A673 (cell line): Measurements from ENCODE around the gene MAGI1. TPM values are rescaled to one million over a fixed set of nuclear protein-coding genes. Genes with fewer than 3 reads are reported as not detected.

Experiments used
- BruUV-seq: library from RNA; stranded (reverse); fragments of 400-500 nt; replicated peaks from 2 replicates; lab custom pipeline; 2021; lab: Mats Ljungman, UMichigan
- CTCF ChIA-PET: fragments of 300-600 bp; sonication (Branson Sonifier 250); formaldehyde crosslinking; loops from one replicate; lab custom pipeline; 2022; ENCODE audit warnings: antibody characterized with exemption; lab: Charles Lee
- POLR2A ChIA-PET: fragments of 300-600 bp; sonication (Branson Sonifier 250); formaldehyde crosslinking; loops from one replicate; lab custom pipeline; 2022; ENCODE audit warnings: antibody characterized with exemption; ENCODE audit not compliant: low non-redundant PET; lab: Charles Lee
- DNase-seq: peaks from one replicate; pipeline ENCODE4 v3.0.0-alpha.2; 2015; ENCODE audit warnings: low spot score
- H3K27ac ChIP-seq: fragments of 200-600 bp; sonication (generic); 2 replicates; pipeline ENCODE4 v1.5.1; 2016; ENCODE audit warnings: mixed run types, low read depth, mild to moderate bottlenecking, mixed read lengths, antibody characterized with exemption, low read length; ENCODE audit not compliant: poor library complexity, severe bottlenecking
- H3K27me3 ChIP-seq: fragments of 200-600 bp; sonication (generic); replicated peaks from 2 replicates; pipeline ENCODE4 v1.6.1; 2017; ENCODE audit warnings: mixed run types, low read depth, mild to moderate bottlenecking, mixed read lengths, antibody characterized with exemption, low read length; ENCODE audit not compliant: insufficient read depth, poor library complexity
- H3K36me3 ChIP-seq: fragments of 200-600 bp; sonication (generic); 2 replicates; pipeline ENCODE4 v1.6.1; 2016; ENCODE audit warnings: mixed run types, mild to moderate bottlenecking, mixed read lengths, antibody characterized with exemption, low read length; ENCODE audit not compliant: insufficient read depth, poor library complexity, severe bottlenecking
- H3K4me1 ChIP-seq: fragments of 200-600 bp; sonication (generic); 2 replicates; pipeline ENCODE4 v1.6.1; 2017; ENCODE audit warnings: mixed run types, mild to moderate bottlenecking, mixed read lengths, antibody characterized with exemption, low read length; ENCODE audit not compliant: insufficient read depth, poor library complexity, severe bottlenecking
- H3K4me3 ChIP-seq: fragments of 200-600 bp; sonication (generic); 2 replicates; pipeline ENCODE4 v1.5.1; 2016; ENCODE audit warnings: low read depth, mixed run types, mild to moderate bottlenecking, mixed read lengths, low read length; ENCODE audit not compliant: poor library complexity, severe bottlenecking
- H3K9me3 ChIP-seq: fragments of 200-600 bp; sonication (generic); 2 replicates; pipeline ENCODE4 v1.6.1; 2016; ENCODE audit warnings: mixed run types, low read depth, mild to moderate bottlenecking, mixed read lengths, antibody characterized with exemption, low read length; ENCODE audit not compliant: poor library complexity, severe bottlenecking
- EZH2 ChIP-seq: fragments of 200-600 bp; sonication (generic); IDR thresholded peaks from 2 replicates; pipeline ENCODE4 v1.6.1; 2017; ENCODE audit warnings: borderline replicate concordance, low read depth, mild to moderate bottlenecking, mixed read lengths, antibody characterized with exemption, low read length; ENCODE audit not compliant: poor library complexity, severe bottlenecking
- intact Hi-C: fragments of 100-400 bp; cut with micrococcal nuclease; formaldehyde crosslinking; loops from one replicate; pipeline ENCODE4 v1.10.0; 2022; ENCODE audit not compliant: unreplicated experiment
- total RNA-seq: library from RNA; stranded (reverse); gene quantifications from 2 replicates; pipeline ENCODE4 v1.2.3, GENCODE V29; 2021
- TF ChIP-seq, protein P1 (sequence below): fragments of 300-800, 200-600 bp; sonication (generic); conservative IDR thresholded peaks from 2 replicates; pipeline ENCODE4 v1.5.1; 2017; ENCODE audit warnings: low read depth, mild to moderate bottlenecking, antibody characterized with exemption, low read length, moderate library complexity, mixed read lengths

MAGI1 gene
- total RNA-seq, 1 experiment from 2014 or later: 30.5 TPM

DNA sequence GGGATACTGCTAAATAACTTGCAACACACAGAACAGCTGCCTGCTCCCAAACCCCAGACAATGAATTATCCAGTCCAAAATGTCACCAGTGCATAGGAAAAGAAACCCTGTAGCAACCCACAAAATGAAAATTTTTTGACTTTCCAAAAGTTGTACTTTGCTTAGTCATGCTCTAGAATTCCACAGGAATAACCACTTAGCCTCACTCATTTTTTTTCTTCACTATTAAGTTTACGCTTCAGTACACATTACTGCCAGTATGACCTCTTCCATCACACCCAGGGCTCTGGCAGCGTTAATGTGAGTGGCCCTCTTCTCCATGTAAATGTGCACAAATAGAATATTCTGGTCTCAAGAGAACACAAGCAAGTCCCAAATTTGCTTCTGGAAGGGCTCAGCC lies 259.8 kb downstream of the MAGI1 start:
- CTCF ChIA-PET: no interaction called here
- peaks cover 27% of the 10 kb centered on the region for H3K4me1 ChIP-seq
- no peak for TF ChIP-seq EZH2
- TF ChIP-seq, protein P1, sequence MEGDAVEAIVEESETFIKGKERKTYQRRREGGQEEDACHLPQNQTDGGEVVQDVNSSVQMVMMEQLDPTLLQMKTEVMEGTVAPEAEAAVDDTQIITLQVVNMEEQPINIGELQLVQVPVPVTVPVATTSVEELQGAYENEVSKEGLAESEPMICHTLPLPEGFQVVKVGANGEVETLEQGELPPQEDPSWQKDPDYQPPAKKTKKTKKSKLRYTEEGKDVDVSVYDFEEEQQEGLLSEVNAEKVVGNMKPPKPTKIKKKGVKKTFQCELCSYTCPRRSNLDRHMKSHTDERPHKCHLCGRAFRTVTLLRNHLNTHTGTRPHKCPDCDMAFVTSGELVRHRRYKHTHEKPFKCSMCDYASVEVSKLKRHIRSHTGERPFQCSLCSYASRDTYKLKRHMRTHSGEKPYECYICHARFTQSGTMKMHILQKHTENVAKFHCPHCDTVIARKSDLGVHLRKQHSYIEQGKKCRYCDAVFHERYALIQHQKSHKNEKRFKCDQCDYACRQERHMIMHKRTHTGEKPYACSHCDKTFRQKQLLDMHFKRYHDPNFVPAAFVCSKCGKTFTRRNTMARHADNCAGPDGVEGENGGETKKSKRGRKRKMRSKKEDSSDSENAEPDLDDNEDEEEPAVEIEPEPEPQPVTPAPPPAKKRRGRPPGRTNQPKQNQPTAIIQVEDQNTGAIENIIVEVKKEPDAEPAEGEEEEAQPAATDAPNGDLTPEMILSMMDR: no peak
- no peaks in the 10 kb centered on the region for H3K9me3 ChIP-seq
- BruUV-seq: no TSS peak
- DNase-seq: no peak
- no peaks in the 10 kb centered on the region for H3K27me3 ChIP-seq
- H3K4me3 ChIP-seq: no peak overlapping the region
- H3K27ac ChIP-seq: no peak overlapping the region
- POLR2A ChIA-PET: no interaction called here
- intact Hi-C loops: no loop called here
- no peaks in the 10 kb centered on the region for H3K36me3 ChIP-seq

DNA sequence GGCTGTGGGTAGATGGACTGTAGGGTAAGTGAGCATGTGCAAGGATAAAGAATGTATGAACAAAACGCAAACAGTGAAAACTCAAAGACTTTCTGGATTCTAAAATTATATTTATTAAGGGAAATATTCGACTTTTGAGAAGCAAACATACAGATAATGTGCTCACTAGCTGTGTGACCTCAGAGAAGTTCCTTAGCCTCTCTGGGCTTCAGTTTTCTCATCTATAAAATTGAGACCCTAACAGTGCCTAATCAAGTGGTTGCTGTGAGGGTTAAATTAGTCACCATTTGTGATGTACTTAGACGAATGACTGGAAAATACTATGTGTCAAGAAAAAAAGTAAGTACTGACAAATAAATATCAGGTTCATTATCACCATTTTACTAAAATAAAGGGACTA lies 261.7 kb downstream of the MAGI1 start:
- DNase-seq: no peak
- POLR2A ChIA-PET: no interaction called here
- Histone ChIP-seq H3K9me3 (no peaks in the 10 kb centered on the region), H3K36me3 (no peaks in the 10 kb centered on the region), H3K27me3 (no peaks in the 10 kb centered on the region), H3K4me1 (peaks cover 24% of the 10 kb centered on the region), H3K4me3 (no peak overlapping the region), H3K27ac (no peak overlapping the region)
- CTCF ChIA-PET: no interaction called here
- intact Hi-C loops: no loop called here
- no peak for TF ChIP-seq EZH2
- TF ChIP-seq, protein P1: no peak
- BruUV-seq: no TSS peak

DNA sequence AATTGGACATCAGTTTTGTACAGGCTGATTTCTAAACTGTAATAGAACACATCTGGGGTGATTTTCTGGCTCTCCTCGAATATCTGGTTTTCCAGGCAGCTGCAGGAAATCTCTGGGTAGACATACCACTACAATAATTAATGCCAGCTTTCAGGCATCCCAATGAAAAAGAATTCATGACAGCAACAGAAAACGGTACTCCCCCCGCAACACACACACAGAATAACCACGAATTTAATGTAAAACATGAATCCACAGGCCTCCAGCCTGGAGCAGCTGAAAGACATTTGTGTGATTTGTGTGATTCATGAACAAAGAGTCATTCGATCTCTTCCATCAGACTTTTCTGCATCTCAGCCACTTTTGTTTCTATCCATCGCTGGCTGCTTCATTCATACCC lies 262.2 kb downstream of the MAGI1 start:
- Histone ChIP-seq H3K36me3 (no peaks in the 10 kb centered on the region), H3K27ac (no peak overlapping the region), H3K4me3 (no peak overlapping the region), H3K27me3 (no peaks in the 10 kb centered on the region), H3K4me1 (peaks cover 24% of the 10 kb centered on the region), H3K9me3 (no peaks in the 10 kb centered on the region)
- TF ChIP-seq, protein P1: no peak
- TF ChIP-seq EZH2: no peak
- ChIA-PET CTCF (no interaction called here), POLR2A (interaction anchor here (0.8 kb wide), 1 partner anchor 543 kb away, joined by 5 read pairs; no protein-coding TSS in a partner anchor)
- BruUV-seq: no TSS peak
- intact Hi-C loops: no loop called here
- DNase-seq: peak; percentile 39
